ENCODE measurements around the gene TMEM11. TPM values are rescaled to one million over a fixed set of nuclear protein-coding genes. Genes with fewer than 3 reads are reported as not detected.

Gene TMEM11
- total and polyA plus RNA-seq, 2 of the 8 experiments (the other 6 are each of a cell fraction or from before 2014, with no cell fraction given) = 33.3 to 90.4 TPM

GRCh38 chr17:21184570-21184969 lies 29.4 kb downstream of the TMEM11 start:
- Histone ChIP-seq H4K8ac (ENCODE audit: extremely low read depth, insufficient read depth, low read length) (no peak overlapping the region), H3K4me2 (ENCODE audit: insufficient read depth in 1 of 2, low read depth in 2 of 2, low read length in 2 of 2) (no peak overlapping the region), H3K23ac (ENCODE audit: insufficient read length) (no peak overlapping the region), H3K79me2 (ENCODE audit: control insufficient read depth in 1 of 2, insufficient read depth in 2 of 2, low read length in 2 of 2) (no peaks in the 10 kb centered on the region), H3K79me1 (ENCODE audit: low read depth, low read length) (no peaks in the 10 kb centered on the region), H3K27me3 (replicated peaks in 1 of 4; ENCODE audit: control insufficient read depth in 3 of 4, extremely low read depth in 1 of 4, insufficient read depth in 3 of 4, low read length in 3 of 4) (no peaks in the 10 kb centered on the region), H3K4ac (replicated peaks; ENCODE audit: insufficient read length, low read depth, low read length) (no peak overlapping the region), H2AFZ (ENCODE audit: low read length) (no peak overlapping the region), H2BK5ac (ENCODE audit: low read depth, low read length) (no peak overlapping the region), H3K9ac (replicated peaks in 1 of 4; ENCODE audit: extremely low read depth in 1 of 4, low read depth in 3 of 4, low read length in 3 of 4) (no peak overlapping the region; a peak in 1 of 7 replicates), H3K9me3 (ENCODE audit: insufficient read depth in 2 of 2, low read depth in 1 of 2, low read length in 1 of 2) (no peaks in the 10 kb centered on the region), H3K18ac (ENCODE audit: extremely low read depth, low read length) (no peak overlapping the region), H2AK5ac (ENCODE audit: low read depth, low read length) (no peak overlapping the region), H3K4me3 (ENCODE audit: extremely low read depth in 1 of 4, insufficient read depth in 2 of 4, low read depth in 3 of 4, low read length in 4 of 4) (no peak overlapping the region), H2BK12ac (ENCODE audit: low read depth, low read length) (no peak overlapping the region), H3K36me3 (ENCODE audit: control insufficient read depth in 2 of 4, insufficient read depth in 4 of 4, low read length in 3 of 4) (no peaks in the 10 kb centered on the region; a peak in 2 of 8 replicates), H4K91ac (replicated peaks; ENCODE audit: insufficient read length, low read length) (no peak overlapping the region), H2BK15ac (ENCODE audit: low read length) (no peak overlapping the region), H2BK20ac (ENCODE audit: low read length) (no peak overlapping the region), H3K27ac (ENCODE audit: low read depth, low read length) (no peak overlapping the region), H3K4me1 (replicated peaks in 1 of 4; ENCODE audit: control insufficient read depth in 3 of 4, insufficient read depth in 4 of 4, low read length in 3 of 4) (no peaks in the 10 kb centered on the region), H3K56ac (replicated peaks; ENCODE audit: insufficient read length, low read depth, low read length) (no peak overlapping the region), H2BK120ac (replicated peaks; ENCODE audit: low read depth, low read length) (no peak overlapping the region), H3K23me2 (ENCODE audit: low read depth, low read length) (no peaks in the 10 kb centered on the region), H4K20me1 (replicated peaks in 1 of 2; ENCODE audit: control insufficient read depth in 1 of 2, insufficient read depth in 2 of 2, low read length in 2 of 2) (no peaks in the 10 kb centered on the region), H3K14ac (ENCODE audit: insufficient read length) (no peak overlapping the region), H4K5ac (ENCODE audit: insufficient read length, low read depth, low read length) (no peak overlapping the region)
- no peak for FAIRE-seq
- DNase-seq (ENCODE audit: low read depth in 1 of 2, low spot score in 2 of 2) = no peak
- POLR2A ChIA-PET (ENCODE audit: partially characterized antibody) = interaction anchor here (1.1 to 1.4 kb wide), 2 partner anchors 17 to 43 kb away, joined by 3 to 5 read pairs; no protein-coding TSS in a partner anchor
- CTCF ChIA-PET (ENCODE audit: partially characterized antibody) = interaction anchor here (0.6 to 2.1 kb wide), 3 partner anchors 11 to 274 kb away, joined by 3 to 5 read pairs (median 3); no protein-coding TSS in a partner anchor
- WGBS, 2 experiments (ENCODE audit: extremely low coverage in 1 of 2, insufficient coverage in 1 of 2, insufficient read length in 1 of 2, insufficient replicate concordance in 2 of 2, low coverage in 1 of 2, low lambda C conversion rate in 2 of 2, missing lambda C conversion rate in 1 of 2) = 93% methylated on average over 3 of the region's 3 CpGs; no CpG with 5 or more reads in 1 of the 2 experiments
- TF ChIP-seq RNF2 (IDR thresholded peaks at IDR 0.05; ENCODE audit: borderline replicate concordance, low read depth, low read length, missing control alignments, poor library complexity, severe bottlenecking) = no peak
- no peak for TF ChIP-seq SUZ12 (IDR thresholded peaks at IDR 0.05; ENCODE audit: low read length)
- no peak for TF ChIP-seq SP1 (IDR thresholded peaks at IDR 0.05; ENCODE audit: low read depth, low read length)
- TF ChIP-seq TBP (IDR thresholded peaks at IDR 0.05; ENCODE audit: low read depth, low read length) = no peak
- TF ChIP-seq CHD1 (IDR thresholded peaks at IDR 0.05; ENCODE audit: low read depth, low read length) = no peak
- TF ChIP-seq TAF1 (IDR thresholded peaks at IDR 0.05; ENCODE audit: low read depth, low read length) = no peak
- no peak for TF ChIP-seq RXRA (IDR thresholded peaks at IDR 0.05; ENCODE audit: insufficient read depth, low read depth, low read length)
- no peak for TF ChIP-seq TEAD4 (IDR thresholded peaks at IDR 0.05; ENCODE audit: low read depth, low read length)
- TF ChIP-seq KDM1A (IDR thresholded peaks at IDR 0.05; ENCODE audit: borderline replicate concordance, low read length) = no peak
- no peak for TF ChIP-seq MAFK (IDR thresholded peaks at IDR 0.05; ENCODE audit: low read depth, low read length)
- no peak for TF ChIP-seq EGR1 (IDR thresholded peaks at IDR 0.05; ENCODE audit: borderline replicate concordance, low read depth, low read length)
- TF ChIP-seq SP2 (IDR thresholded peaks at IDR 0.05; ENCODE audit: low read length) = no peak
- TF ChIP-seq CREB1 (IDR thresholded peaks at IDR 0.05) = no peak
- TF ChIP-seq HDAC6 (IDR thresholded peaks at IDR 0.05; ENCODE audit: low read depth, low read length) = no peak
- no peak for TF ChIP-seq ASH2L (IDR thresholded peaks at IDR 0.05; ENCODE audit: low read length)

Data from H1 (cell line).